Mucosa of stomach (tissue), 1 donor: ENCODE results near the gene PPAN.
A peak's percentile ranks its signal among the peaks of the same experiment; 100 is the strongest.

ENCODE experiments used
- H3K27me3 ChIP-seq: one replicate; pipeline ENCODE4 v1.7.0; 2013; ENCODE audit warnings: mild to moderate bottlenecking, low read length; ENCODE audit not compliant: control insufficient read depth, insufficient read depth
- H3K36me3 ChIP-seq: one replicate; pipeline ENCODE4 v1.7.0; 2013; ENCODE audit warnings: low read length; ENCODE audit not compliant: control insufficient read depth, insufficient read depth
- H3K4me1 ChIP-seq: one replicate; pipeline ENCODE4 v1.7.0; 2013; ENCODE audit warnings: mild to moderate bottlenecking, low read length; ENCODE audit not compliant: control insufficient read depth, insufficient read depth
- H3K4me3 ChIP-seq: one replicate; pipeline ENCODE4 v1.7.0; 2013; ENCODE audit warnings: low read length
- H3K9ac ChIP-seq: one replicate; pipeline ENCODE4 v1.7.0; 2013; ENCODE audit warnings: mild to moderate bottlenecking, low read length, moderate library complexity
- H3K9me3 ChIP-seq: one replicate; pipeline ENCODE4 v1.7.0; 2013; ENCODE audit warnings: mild to moderate bottlenecking, low read length, moderate library complexity; ENCODE audit not compliant: control insufficient read depth
- donor health status: Pancreatic carcinoma.

PPAN gene

GRCh38 chr19:10085641-10086590, 20.2 kb upstream of the PPAN start, which contains the start of gene SHFL:
TSS of gene SHFL (plus strand) at chr19:10086317. CDS start at chr19:10086428, 111 bp downstream.
- Histone ChIP-seq H3K27me3 (no peaks in the 10 kb centered on the region), H3K4me1 (peaks cover 5% of the 10 kb centered on the region), H3K9me3 (no peaks in the 10 kb centered on the region), H3K4me3 (peak within 1 kb of the TSS; percentile 93), H3K36me3 (no peaks in the 10 kb centered on the region), H3K9ac (peak within 1 kb of the TSS; percentile 92)

- Histone ChIP-seq H3K9ac (peak overlapping the region; percentile 92), H3K4me3 (peak overlapping the region; percentile 93), H3K36me3 (no peaks in the 10 kb centered on the region), H3K27me3 (no peaks in the 10 kb centered on the region), H3K4me1 (peaks cover 5% of the 10 kb centered on the region), H3K9me3 (no peaks in the 10 kb centered on the region)
Observed at GRCh38 chr19:10086591-10087192, 19.5 kb upstream of the PPAN start.

- peaks cover 5% of the 10 kb centered on the region for H3K4me1 ChIP-seq
- H3K4me3 ChIP-seq = no peak overlapping the region
- H3K9ac ChIP-seq = peak overlapping the region; percentile 92
- no peaks in the 10 kb centered on the region for H3K27me3 ChIP-seq
- H3K9me3 ChIP-seq = no peaks in the 10 kb centered on the region
- no peaks in the 10 kb centered on the region for H3K36me3 ChIP-seq
Observed at GRCh38 chr19:10087296-10088061, 18.7 kb upstream of the PPAN start.

- Histone ChIP-seq H3K36me3 (no peaks in the 10 kb centered on the region), H3K9me3 (no peaks in the 10 kb centered on the region), H3K9ac (no peak overlapping the region), H3K27me3 (no peaks in the 10 kb centered on the region), H3K4me1 (peaks cover 5% of the 10 kb centered on the region), H3K4me3 (no peak overlapping the region)
Observed at GRCh38 chr19:10088949-10089554, 17.1 kb upstream of the PPAN start.

- H3K27me3 ChIP-seq = no peaks in the 10 kb centered on the region
- H3K4me1 ChIP-seq = peaks cover 5% of the 10 kb centered on the region
- H3K9ac ChIP-seq = no peak overlapping the region
- H3K4me3 ChIP-seq = no peak overlapping the region
- H3K9me3 ChIP-seq = no peaks in the 10 kb centered on the region
- H3K36me3 ChIP-seq = no peaks in the 10 kb centered on the region
Observed at GRCh38 chr19:10089801-10090375, 16.3 kb upstream of the PPAN start.

- H3K4me1 ChIP-seq = peaks cover under 1% of the 10 kb centered on the region
- H3K9me3 ChIP-seq = no peaks in the 10 kb centered on the region
- H3K9ac ChIP-seq = no peak overlapping the region
- H3K4me3 ChIP-seq = no peak overlapping the region
- H3K27me3 ChIP-seq = no peaks in the 10 kb centered on the region
- no peaks in the 10 kb centered on the region for H3K36me3 ChIP-seq
Observed at GRCh38 chr19:10091370-10091687, 14.8 kb upstream of the PPAN start.

GRCh38 chr19:10091895-10092641, 14.1 kb upstream of the PPAN start:
- Histone ChIP-seq H3K4me1 (peaks cover 4% of the 10 kb centered on the region), H3K36me3 (no peaks in the 10 kb centered on the region), H3K27me3 (no peaks in the 10 kb centered on the region), H3K4me3 (no peak overlapping the region), H3K9ac (no peak overlapping the region), H3K9me3 (no peaks in the 10 kb centered on the region)

- Histone ChIP-seq H3K4me1 (peaks cover 4% of the 10 kb centered on the region), H3K36me3 (no peaks in the 10 kb centered on the region), H3K9me3 (no peaks in the 10 kb centered on the region), H3K4me3 (no peak overlapping the region), H3K9ac (no peak overlapping the region), H3K27me3 (no peaks in the 10 kb centered on the region)
Observed at GRCh38 chr19:10092648-10093294, 13.4 kb upstream of the PPAN start.

- Histone ChIP-seq H3K9me3 (no peaks in the 10 kb centered on the region), H3K4me3 (no peak overlapping the region), H3K9ac (no peak overlapping the region), H3K4me1 (peaks cover 4% of the 10 kb centered on the region), H3K27me3 (no peaks in the 10 kb centered on the region), H3K36me3 (no peaks in the 10 kb centered on the region)
Observed at GRCh38 chr19:10093295-10094186, 12.6 kb upstream of the PPAN start.

GRCh38 chr19:10095622-10095947, 10.6 kb upstream of the PPAN start:
- H3K4me1 ChIP-seq = peaks cover 4% of the 10 kb centered on the region
- H3K9me3 ChIP-seq = no peaks in the 10 kb centered on the region
- H3K4me3 ChIP-seq = no peak overlapping the region
- no peak overlapping the region for H3K9ac ChIP-seq
- no peaks in the 10 kb centered on the region for H3K27me3 ChIP-seq
- H3K36me3 ChIP-seq = no peaks in the 10 kb centered on the region
